GM10266 (cell line): ENCODE results near the gene DOCK4.

Source experiments
- DNase-seq: peaks from one replicate; pipeline ENCODE4 v3.0.0; 2012; ENCODE audit errors: extremely low spot score
- CTCF ChIP-seq: IDR thresholded peaks from 2 replicates; pipeline ENCODE4 v1.5.1; 2012; ENCODE audit warnings: mild to moderate bottlenecking, low read depth; ENCODE audit not compliant: control insufficient read depth, insufficient read depth; ENCODE audit errors: missing control alignments

DOCK4 gene

GRCh38 chr7:111771638-111772037, 434.6 kb downstream of the DOCK4 start:
- DNase-seq, result no peak
- no peak for TF ChIP-seq CTCF

GRCh38 chr7:111770116-111770515, 436.1 kb downstream of the DOCK4 start:
- DNase-seq, result no peak
- TF ChIP-seq CTCF, result no peak

GRCh38 chr7:111765751-111766643, 440.2 kb downstream of the DOCK4 start:
- DNase-seq, result no peak
- no peak for TF ChIP-seq CTCF

GRCh38 chr7:111763221-111763801, 442.9 kb downstream of the DOCK4 start:
- peak; percentile 29 for TF ChIP-seq CTCF
- no peak for DNase-seq

- TF ChIP-seq CTCF, result no peak
- no peak for DNase-seq
Observed at GRCh38 chr7:111762799-111763198, 443.4 kb downstream of the DOCK4 start.

GRCh38 chr7:111762211-111762610, 444.0 kb downstream of the DOCK4 start:
- DNase-seq, result no peak
- no peak for TF ChIP-seq CTCF

- no peak for DNase-seq
- TF ChIP-seq CTCF, result no peak
Observed at GRCh38 chr7:111760043-111760442, 446.2 kb downstream of the DOCK4 start.
